SU-DHL-6 (cell line): ENCODE measurements around the gene MEI4.
"Not testable (repeated sequence)": the region's sequence is repeated elsewhere in the genome, so short reads cannot be mapped to it uniquely, and the experiment has no call there.

Source experiments
- EZH2phosphoT487 ChIP-seq: fragments of 200-600 bp; sonication (generic), shearing (Covaris generic); conservative IDR thresholded peaks from 2 replicates; pipeline ENCODE4 v1.6.1; 2018; ENCODE audit warnings: mild to moderate bottlenecking, antibody characterized with exemption, low read length, moderate library complexity, mixed read lengths
- TF ChIP-seq, protein P1 (sequence below): fragments of 200-600 bp; sonication (generic); IDR thresholded peaks from one replicate; pipeline ENCODE4 v1.5.1; 2017; ENCODE audit warnings: antibody characterized with exemption, mild to moderate bottlenecking, low read length, moderate library complexity; ENCODE audit not compliant: insufficient read depth, poor library complexity, severe bottlenecking

GRCh38 chr6:77833749-77834148 lies 180.9 kb downstream of the MEI4 start:
- TF ChIP-seq, protein P1, sequence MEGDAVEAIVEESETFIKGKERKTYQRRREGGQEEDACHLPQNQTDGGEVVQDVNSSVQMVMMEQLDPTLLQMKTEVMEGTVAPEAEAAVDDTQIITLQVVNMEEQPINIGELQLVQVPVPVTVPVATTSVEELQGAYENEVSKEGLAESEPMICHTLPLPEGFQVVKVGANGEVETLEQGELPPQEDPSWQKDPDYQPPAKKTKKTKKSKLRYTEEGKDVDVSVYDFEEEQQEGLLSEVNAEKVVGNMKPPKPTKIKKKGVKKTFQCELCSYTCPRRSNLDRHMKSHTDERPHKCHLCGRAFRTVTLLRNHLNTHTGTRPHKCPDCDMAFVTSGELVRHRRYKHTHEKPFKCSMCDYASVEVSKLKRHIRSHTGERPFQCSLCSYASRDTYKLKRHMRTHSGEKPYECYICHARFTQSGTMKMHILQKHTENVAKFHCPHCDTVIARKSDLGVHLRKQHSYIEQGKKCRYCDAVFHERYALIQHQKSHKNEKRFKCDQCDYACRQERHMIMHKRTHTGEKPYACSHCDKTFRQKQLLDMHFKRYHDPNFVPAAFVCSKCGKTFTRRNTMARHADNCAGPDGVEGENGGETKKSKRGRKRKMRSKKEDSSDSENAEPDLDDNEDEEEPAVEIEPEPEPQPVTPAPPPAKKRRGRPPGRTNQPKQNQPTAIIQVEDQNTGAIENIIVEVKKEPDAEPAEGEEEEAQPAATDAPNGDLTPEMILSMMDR = not testable (repeated sequence)
- TF ChIP-seq EZH2phosphoT487 = not testable (repeated sequence)
